HG02678 (cell line): ENCODE data around the gene ACP1.

Source experiments
- ATAC-seq: cut with Tn5 transposase; IDR thresholded peaks from one replicate; pipeline ENCODE4 v1.9.1; 2021; ENCODE audit warnings: mild to moderate bottlenecking, moderate library complexity; ENCODE audit not compliant: unreplicated experiment

Gene ACP1

GRCh38 chr2:254241-254640 lies 10.5 kb upstream of the ACP1 start:
- ATAC-seq = no peak

GRCh38 chr2:255195-255594 lies 9.6 kb upstream of the ACP1 start:
- no peak for ATAC-seq

GRCh38 chr2:256094-256493 lies 8.7 kb upstream of the ACP1 start:
- ATAC-seq = no peak

GRCh38 chr2:257429-257828 lies 7.3 kb upstream of the ACP1 start:
- no peak for ATAC-seq

DNA sequence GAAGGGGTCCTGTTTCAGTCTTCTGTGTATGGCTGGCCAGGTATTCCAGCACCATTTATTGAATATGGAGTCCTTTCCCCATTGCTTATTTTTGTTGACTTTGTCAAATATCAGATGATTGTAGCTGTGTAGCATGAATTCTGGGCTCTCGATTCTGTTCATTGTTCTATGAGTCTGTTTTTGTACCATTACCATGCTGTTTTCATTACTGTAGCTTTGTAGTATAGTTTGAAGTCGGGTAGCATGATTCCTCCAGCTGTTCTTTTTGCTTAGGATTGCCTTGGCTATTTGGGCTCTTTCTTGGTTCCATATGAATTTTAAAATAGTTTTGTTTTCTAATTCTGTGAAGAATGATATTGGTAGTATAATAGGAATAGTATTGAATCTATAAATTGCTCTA lies 6.9 kb upstream of the ACP1 start:
- no peak for ATAC-seq

DNA sequence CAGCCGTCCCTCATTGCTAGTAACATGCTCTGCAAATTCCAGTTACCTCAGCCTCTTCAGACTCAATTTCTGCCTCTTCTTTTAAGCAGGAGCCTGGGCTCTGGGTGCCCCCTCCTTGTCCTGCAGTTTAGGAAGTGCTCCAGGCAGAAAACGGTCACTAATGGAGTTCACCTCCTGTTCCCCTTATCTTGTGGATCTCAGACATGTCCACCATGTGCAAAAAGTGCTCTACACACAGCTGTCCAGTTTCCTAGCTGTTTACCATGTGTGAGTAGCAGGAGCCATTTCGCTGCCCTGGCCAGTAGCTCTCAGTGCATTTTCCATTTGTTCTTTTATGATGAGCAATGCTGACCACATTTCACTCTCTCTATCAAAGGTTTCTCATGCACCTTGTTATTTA lies 5.8 kb upstream of the ACP1 start:
- no peak for ATAC-seq

DNA sequence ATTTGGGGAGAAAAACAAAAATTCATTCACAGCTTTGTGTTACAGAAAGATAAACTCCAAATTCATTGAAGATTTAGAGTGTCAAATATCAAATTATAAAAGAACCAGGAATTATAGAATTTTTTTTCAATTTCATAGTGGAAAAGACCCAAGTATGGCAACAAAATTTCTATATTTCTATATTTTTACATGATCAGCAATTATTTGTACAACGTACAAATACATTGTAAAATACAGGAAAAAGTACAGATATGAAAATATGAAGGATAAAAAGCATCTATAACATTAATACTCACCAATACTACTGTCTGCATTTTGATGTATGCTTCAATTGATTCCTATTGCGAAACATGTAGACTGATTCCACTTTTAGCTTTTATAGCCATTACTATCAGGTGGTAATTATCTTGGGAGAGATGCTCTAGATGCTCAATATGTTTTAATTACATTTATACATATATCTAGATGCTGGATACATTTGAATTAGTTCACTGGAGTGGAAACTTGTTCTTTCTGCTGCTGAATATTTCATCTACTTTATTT lies 4.9 kb upstream of the ACP1 start:
- no peak for ATAC-seq

DNA sequence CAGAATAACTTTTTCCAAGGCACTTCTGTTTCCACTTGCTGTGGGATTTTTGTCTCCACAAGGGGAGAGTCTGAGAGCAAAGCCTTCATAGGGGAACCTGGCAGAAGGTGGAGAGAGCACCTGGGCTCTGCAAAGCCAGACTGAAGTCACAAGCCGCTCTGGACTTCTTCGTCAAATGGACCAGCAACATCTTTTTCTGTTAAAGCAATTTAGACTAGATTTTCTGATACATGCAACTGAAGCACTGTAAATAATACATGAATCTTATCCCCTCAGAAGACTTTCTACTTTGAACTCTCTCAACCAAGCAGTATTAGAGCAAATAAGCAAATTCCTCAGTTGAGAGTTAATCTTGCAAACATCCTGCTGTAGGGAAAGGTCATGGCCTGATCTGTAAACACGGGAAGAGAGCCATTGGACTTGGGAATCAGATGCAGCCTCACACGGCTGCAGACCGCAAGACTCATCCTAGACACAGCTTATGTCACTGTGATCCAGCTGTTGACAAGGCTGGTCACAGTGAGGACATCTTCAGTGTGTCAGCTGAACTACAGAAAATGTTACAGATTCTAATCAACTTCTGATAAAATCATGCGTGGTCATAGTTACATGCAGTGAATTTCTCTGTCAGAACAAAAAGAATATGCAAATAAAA lies 4.1 kb upstream of the ACP1 start:
- ATAC-seq = no peak

- no peak for ATAC-seq
Observed at GRCh38 chr2:262117-262516, 2.6 kb upstream of the ACP1 start.

- ATAC-seq = no peak
Observed at GRCh38 chr2:263022-263738, 1.6 kb upstream of the ACP1 start.

DNA sequence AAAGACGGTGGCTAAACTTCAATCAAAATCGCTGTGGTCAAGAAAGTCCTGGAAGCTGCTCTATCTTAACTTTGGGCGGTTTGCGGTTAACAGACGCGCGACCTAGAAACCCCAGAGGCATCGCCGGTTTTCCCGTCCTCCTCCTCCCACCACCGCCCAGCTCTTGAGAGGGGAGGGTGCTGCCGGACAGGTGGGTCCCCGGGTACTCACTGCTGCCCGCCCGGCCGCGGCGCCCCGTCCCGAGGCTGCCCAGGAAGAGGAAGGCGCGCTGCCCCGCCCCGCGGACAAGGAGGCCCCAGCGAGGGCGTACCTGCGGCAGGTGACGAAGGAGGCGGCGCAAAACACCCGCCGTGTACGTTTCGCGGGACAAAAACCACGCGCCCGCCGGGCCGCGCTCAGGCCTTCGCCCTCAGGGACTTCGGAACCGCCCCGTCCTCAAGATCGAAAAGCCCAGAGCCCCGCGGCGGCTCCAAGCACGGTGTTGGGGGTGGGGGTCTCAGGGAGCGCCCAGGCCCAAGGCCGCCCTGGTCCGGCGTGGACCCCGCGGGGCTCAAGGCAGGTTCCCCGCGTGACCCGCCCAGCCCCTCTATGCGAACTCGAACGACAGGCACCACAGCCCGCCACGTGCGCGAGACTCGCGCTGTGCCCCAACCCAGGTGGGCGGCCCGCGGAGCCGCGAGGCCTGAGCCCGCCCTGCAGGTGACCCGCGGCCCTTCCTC lies 814 bp upstream of the ACP1 start, which contains the start of gene SH3YL1:
Gene SH3YL1, minus strand, starts transcription at position 259 of the 719 bp plus-strand sequence. Its CDS starts 48 bp downstream, at position 211.
- ATAC-seq = peak; percentile 25

DNA sequence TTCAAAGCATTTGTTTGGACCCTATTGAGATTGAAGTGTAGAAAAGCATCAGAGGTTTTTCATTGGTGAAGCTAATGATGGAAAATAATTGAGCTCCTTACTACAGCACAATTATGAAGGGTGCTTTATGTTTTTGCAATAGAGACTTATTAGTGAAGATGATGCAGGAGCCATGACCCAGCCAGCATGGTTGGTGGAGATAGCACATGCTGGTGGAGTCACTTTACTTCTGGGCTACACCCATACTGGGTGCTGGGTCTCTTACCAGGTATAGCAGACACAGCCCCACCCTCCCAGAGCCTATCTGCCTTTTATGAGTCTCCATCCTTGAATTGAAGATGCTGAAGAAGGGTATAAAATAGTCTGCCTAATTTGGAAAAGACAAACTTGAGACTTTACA lies 3.6 kb downstream of the ACP1 start:
- ATAC-seq = no peak

DNA sequence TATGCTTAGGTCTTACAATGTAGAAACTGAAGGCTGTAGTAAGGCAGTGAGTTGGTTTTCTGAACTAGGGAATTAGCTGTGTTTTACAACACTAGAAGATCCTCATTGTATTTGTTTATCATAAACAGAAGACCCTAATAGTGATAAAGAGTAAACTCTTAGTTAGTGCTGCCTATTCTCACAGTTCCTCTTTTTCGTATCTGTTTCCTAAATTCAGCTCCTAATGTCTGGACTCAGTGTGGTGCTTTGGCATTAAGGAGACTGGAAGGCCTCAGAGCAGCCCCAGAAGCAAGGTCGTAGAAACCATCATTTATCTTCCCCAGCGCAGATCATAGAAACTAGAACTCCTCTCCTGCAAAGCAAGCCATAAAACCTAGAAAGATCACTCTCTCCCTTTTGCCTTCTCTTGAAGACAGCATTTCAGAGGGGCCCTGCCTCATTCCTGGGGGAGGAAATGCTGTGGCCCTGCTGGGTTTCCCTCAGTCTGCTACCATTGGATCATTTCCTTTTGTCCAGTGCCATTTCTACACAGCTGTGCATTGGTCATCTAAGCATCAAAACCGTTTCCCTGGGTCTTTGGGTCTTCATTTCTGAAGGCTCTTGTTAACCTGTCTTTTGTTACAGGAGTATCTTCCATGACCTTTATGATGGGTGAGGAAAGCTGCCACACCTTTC lies 4.7 kb downstream of the ACP1 start:
- no peak for ATAC-seq

DNA sequence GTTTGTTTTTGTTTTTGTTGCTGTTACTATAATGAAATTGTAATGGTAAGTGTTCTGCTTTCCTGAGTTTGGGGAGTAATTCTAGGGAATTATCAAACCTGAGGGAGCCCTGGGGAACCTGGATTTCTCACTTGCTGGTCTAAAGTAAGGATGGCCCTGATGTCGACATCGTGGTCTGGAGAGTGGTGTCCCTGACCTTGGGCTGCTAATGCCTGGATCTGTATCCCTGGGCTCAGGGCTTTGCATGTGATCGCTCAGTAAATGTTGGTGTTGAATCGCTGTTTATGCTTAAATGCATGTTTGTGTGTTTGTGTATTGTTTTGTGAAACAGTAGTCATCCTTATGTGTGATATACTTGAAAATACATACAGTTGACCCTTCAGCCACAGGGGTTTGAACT lies 6.1 kb downstream of the ACP1 start:
- ATAC-seq = no peak

DNA sequence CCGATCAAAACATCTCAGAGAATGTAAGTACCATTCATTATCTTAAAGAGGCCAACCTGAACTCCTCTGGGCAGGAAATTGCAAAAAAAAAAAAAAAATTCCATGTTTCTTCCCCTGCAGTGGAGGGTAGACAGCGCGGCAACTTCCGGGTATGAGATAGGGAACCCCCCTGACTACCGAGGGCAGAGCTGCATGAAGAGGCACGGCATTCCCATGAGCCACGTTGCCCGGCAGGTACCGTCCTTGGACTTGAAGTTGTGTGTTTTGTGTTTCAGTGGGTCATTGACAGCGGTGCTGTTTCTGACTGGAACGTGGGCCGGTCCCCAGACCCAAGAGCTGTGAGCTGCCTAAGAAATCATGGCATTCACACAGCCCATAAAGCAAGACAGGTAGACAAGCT lies 7.2 kb downstream of the ACP1 start:
- ATAC-seq = no peak

- no peak for ATAC-seq
Observed at GRCh38 chr2:273333-273732, 8.6 kb downstream of the ACP1 start.

- no peak for ATAC-seq
Observed at GRCh38 chr2:274503-274902, 9.8 kb downstream of the ACP1 start.

DNA sequence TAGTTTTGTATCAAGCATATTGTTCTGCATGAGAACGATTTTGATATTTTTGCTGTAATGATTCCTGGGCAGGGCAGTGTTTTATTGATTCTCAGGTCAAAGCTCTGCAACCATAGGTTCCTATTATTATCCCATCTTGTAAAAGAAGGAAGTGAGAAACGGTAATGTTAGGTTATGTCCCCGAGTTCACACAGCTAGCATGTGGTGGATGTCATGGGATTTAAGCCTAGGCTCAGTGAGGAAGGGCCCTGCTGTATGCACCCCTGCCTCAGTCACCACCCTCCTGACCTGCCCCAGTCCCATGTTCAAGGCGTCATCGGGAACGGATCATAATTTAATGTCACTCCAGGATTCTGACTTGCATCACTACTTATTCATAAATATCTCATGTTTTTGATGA lies 10.7 kb downstream of the ACP1 start:
- peak; percentile 93 for ATAC-seq

DNA sequence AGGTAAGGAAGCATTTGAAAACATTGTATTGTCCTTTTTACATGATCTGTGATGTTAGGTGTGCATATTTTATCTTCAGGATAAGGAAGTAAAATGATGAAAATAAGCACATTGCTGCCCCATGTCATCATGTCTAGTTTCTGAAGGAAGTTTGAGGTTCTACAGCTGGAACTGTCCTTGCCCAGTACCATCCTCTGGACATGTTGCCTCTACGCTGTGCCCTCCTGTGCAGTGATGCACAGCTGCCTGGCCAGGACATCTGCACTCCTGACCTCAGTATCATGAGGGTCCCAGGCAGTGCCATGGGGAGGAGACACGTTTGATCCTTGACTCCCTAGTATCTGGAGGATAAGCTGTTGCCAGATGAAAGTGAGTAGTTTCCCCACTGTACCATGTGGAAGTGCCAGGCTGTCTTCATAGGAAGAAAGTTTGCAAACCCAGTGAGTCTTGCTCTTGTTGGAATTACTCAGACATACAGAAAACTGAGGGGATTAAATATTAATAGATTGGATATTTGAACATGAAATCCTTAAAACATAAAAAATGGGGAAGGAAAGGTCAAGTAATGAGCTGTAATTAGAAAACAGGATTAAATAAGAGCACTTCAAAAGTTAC lies 13.7 kb downstream of the ACP1 start:
- no peak for ATAC-seq

GRCh38 chr2:278927-279320 lies 14.2 kb downstream of the ACP1 start:
- ATAC-seq = no peak

DNA sequence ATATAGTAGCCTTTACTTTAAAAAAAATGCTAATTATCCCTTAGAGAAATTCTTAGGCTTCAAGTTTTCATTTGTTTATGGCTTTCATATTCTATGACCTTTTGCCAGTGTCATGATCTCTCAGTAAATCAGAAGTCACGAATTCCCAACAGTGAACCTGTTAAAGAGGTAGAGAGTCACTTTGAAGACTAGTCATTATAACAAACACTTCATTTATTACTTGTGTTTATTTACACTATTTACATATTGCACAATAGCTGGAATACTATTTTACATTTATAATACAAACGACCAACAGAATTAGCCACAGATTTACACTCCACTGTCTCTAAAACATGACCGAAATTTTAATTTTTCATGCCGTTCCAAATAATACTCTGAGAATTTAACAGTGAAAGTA lies 14.6 kb downstream of the ACP1 start:
- ATAC-seq = no peak
